BJ (cell line): Measurements from ENCODE around the gene FOXP1. TPM values are rescaled to one million over a fixed set of nuclear protein-coding genes. Genes with fewer than 3 reads are reported as not detected.

Experiments used
- CTCF ChIA-PET: fragments of 350-600 bp; formaldehyde crosslinking; extraction: SDS; loops from one replicate; lab custom pipeline; 2021; ENCODE audit warnings: antibody characterized with exemption, inconsistent platforms; lab: Yijun Ruan, JAX
- POLR2A ChIA-PET: fragments of 300-600 bp; sonication (Branson Sonifier 250); formaldehyde crosslinking; extraction: SDS; loops from one replicate; lab custom pipeline; 2021; ENCODE audit warnings: antibody characterized with exemption; lab: Charles Lee
- DNase-seq: peaks from one replicate; pipeline ENCODE4 v3.0.0-alpha.2; 2011; ENCODE audit warnings: low read depth
- H3K27me3 ChIP-seq: 2 replicates; pipeline ENCODE4 v1.6.0; 2011; ENCODE audit warnings: low read length; ENCODE audit not compliant: control insufficient read depth, insufficient read depth
- H3K36me3 ChIP-seq: 2 replicates; pipeline ENCODE4 v1.5.1; 2011; ENCODE audit warnings: low read length; ENCODE audit not compliant: control insufficient read depth, insufficient read depth
- H3K4me3 ChIP-seq: 2 replicates; pipeline ENCODE4 v1.5.1; 2011; ENCODE audit warnings: low read depth, mild to moderate bottlenecking, control low read depth, low read length
- polyA plus RNA-seq: library from polyadenylated mRNA; depleted of rRNA; stranded (reverse); fragments of >200 nt; gene quantifications from 2 replicates; pipeline ENCODE4 v1.2.3, GENCODE V29; 2011
- TF ChIP-seq, protein P1 (sequence below): IDR thresholded peaks from 2 replicates; pipeline ENCODE4 v1.5.1; 2011; ENCODE audit warnings: low read depth, mild to moderate bottlenecking, control low read depth, inconsistent platforms, low read length, moderate library complexity; ENCODE audit not compliant: insufficient read depth

Gene FOXP1
- polyA plus RNA-seq, 1 experiment: 37.0 TPM

DNA sequence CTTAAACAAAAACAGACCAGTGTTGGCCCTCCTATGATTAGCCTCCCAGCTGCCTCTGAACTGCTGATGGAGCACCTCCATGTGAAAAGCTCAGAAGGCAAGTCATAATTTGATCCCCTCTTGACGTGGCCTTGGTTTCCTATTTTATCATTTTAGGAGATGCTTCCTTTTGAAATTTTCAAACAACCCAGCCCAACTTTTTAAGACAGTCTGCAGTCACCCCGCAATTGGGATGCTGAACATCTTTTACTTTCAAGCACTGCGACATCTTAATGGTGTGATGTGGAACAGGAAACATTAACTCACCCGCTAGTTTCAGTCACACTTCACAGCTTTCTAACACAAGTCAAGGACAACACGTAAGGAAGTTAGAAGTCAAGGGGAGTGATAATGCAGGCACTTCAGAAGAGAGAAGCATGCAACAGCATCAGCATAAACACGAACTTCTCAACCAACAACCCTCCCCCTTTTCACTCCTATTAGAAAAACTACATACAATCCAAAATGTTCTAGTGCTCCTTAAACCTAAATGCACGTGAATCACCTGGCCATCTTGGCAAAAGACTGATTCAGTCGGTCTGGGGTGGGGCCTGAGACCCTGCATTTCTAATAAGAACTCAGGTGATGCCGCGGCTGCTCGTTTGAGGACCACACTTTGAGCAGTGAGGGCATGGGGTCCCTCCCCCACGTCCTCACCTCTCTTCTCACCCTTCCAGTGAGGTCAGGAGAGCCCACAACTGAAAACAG is 161.5 kb downstream of the FOXP1 start:
- no peak overlapping the region for H3K4me3 ChIP-seq
- TF ChIP-seq, protein P1, sequence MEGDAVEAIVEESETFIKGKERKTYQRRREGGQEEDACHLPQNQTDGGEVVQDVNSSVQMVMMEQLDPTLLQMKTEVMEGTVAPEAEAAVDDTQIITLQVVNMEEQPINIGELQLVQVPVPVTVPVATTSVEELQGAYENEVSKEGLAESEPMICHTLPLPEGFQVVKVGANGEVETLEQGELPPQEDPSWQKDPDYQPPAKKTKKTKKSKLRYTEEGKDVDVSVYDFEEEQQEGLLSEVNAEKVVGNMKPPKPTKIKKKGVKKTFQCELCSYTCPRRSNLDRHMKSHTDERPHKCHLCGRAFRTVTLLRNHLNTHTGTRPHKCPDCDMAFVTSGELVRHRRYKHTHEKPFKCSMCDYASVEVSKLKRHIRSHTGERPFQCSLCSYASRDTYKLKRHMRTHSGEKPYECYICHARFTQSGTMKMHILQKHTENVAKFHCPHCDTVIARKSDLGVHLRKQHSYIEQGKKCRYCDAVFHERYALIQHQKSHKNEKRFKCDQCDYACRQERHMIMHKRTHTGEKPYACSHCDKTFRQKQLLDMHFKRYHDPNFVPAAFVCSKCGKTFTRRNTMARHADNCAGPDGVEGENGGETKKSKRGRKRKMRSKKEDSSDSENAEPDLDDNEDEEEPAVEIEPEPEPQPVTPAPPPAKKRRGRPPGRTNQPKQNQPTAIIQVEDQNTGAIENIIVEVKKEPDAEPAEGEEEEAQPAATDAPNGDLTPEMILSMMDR: no peak
- ChIA-PET POLR2A (no interaction called here), CTCF (no interaction called here)
- no peaks in the 10 kb centered on the region for H3K27me3 ChIP-seq
- DNase-seq: no peak
- H3K36me3 ChIP-seq: peaks cover 1% of the 10 kb centered on the region; the same call in 1 of the 2 replicates

DNA sequence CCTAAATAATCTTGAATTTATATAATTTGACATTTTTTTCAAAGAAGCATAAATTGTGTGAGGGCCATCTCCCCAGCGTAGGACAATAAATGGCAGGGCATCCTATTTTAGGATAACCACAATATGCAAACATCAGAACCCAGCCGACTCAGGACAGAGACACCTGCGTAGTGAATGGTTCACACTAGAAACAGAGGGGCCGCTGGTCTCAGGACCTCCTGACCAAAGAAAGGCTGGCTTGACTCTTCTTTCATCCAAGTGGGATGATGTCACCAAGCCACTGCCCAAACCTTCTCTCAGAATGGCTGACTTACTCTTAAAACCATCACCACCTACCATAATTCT is 162.1 kb downstream of the FOXP1 start:
- ChIA-PET CTCF (no interaction called here), POLR2A (no interaction called here)

DNA sequence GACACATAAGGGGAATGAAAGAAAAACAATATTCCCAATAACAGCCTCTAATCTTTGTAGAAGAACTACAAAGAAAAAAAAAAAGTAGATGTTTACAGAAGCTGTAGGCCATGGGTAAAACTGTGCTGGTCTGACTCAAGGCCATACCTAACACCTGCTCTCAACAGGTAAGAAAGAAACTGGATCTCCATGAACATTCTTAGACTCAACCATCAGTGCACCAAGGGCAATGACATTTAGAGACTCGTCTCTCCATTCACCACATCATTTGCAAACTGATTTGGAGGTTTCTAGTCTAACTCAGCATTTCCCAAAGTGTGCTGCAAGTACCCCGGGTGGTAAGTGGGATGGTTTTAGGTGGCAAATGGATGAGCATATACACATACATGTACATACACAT is 164.2 kb downstream of the FOXP1 start:
- no peaks in the 10 kb centered on the region for H3K27me3 ChIP-seq
- no peak overlapping the region for H3K4me3 ChIP-seq
- CTCF ChIA-PET: interaction anchor here (0.9 kb wide), 1 partner anchor 320 kb away, joined by 3 read pairs; no protein-coding TSS in a partner anchor
- H3K36me3 ChIP-seq: peaks cover 1% of the 10 kb centered on the region; the same call in 1 of the 2 replicates
- POLR2A ChIA-PET: no interaction called here
- TF ChIP-seq, protein P1: no peak
- DNase-seq: no peak

More for the DNA sequence above, 162.1 kb downstream of the FOXP1 start:
- TF ChIP-seq, protein P1: no peak
- peaks cover 1% of the 10 kb centered on the region; the same call in 1 of the 2 replicates for H3K36me3 ChIP-seq
- H3K4me3 ChIP-seq: no peak overlapping the region
- H3K27me3 ChIP-seq: no peaks in the 10 kb centered on the region
- DNase-seq: no peak

DNA sequence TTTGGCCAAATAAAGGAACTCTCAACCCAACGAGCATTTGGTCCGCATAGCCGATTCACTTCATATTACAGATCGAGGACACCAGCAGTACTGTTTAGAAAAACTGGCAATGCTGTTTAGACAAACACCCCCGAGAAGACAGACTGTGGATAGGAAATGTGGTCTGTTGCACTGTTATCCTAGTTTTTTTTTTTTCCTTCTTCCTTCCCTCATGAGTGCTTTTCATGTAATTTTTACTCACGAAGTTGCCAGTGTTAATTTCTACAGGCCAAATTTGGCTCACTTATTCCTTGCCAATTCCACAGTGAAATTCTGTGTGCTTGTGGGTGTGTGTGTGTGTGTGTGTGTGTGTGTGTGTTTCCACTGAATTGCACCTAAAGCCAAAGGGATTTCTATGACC is 165.7 kb downstream of the FOXP1 start:
- DNase-seq: no peak
- ChIA-PET CTCF (interaction anchor here (2.8 kb wide), 1 partner anchor 20 kb away, joined by 14 read pairs; no protein-coding TSS in a partner anchor), POLR2A (no interaction called here)
- TF ChIP-seq, protein P1: no peak
- no peak overlapping the region for H3K4me3 ChIP-seq
- H3K27me3 ChIP-seq: no peaks in the 10 kb centered on the region
- H3K36me3 ChIP-seq: peaks cover 1% of the 10 kb centered on the region; the same call in 1 of the 2 replicates

DNA sequence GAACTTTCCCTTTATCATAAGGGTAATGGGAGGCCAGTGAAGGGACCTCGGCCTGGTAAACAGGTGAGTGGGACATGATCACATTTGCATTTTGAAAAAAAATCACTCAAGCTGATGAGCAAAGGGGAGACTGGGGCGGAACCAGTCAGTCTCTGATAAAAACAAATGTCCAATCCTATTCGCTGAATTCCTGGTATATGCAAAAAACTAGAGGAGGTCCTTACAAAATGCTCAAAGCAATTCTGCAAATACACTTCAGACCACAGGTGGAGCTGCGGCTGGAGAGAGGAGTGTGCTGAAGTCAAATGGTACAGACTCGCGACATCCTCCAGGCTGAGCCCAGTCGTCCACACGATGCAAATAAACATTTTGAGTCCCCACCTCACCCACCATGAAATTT is 166.7 kb downstream of the FOXP1 start:
- POLR2A ChIA-PET: no interaction called here
- H3K27me3 ChIP-seq: no peaks in the 10 kb centered on the region
- CTCF ChIA-PET: interaction anchor here (0.6 to 2.8 kb wide), 4 partner anchors 9 to 34 kb away, joined by 3 to 14 read pairs (median 3); no protein-coding TSS in a partner anchor
- H3K36me3 ChIP-seq: peaks cover 1% of the 10 kb centered on the region; the same call in 1 of the 2 replicates
- TF ChIP-seq, protein P1: no peak
- H3K4me3 ChIP-seq: no peak overlapping the region
- no peak for DNase-seq
